NOMO-1 treated with DMSO at 0.1 percent for 48 hours (cell line): ENCODE data around the gene MORC2.

Source experiments
- DNase-seq: peaks from one replicate; lab custom pipeline; 2025; ENCODE audit not compliant: unreplicated experiment; lab: John Stamatoyannopoulos, UW

MORC2 gene

DNA sequence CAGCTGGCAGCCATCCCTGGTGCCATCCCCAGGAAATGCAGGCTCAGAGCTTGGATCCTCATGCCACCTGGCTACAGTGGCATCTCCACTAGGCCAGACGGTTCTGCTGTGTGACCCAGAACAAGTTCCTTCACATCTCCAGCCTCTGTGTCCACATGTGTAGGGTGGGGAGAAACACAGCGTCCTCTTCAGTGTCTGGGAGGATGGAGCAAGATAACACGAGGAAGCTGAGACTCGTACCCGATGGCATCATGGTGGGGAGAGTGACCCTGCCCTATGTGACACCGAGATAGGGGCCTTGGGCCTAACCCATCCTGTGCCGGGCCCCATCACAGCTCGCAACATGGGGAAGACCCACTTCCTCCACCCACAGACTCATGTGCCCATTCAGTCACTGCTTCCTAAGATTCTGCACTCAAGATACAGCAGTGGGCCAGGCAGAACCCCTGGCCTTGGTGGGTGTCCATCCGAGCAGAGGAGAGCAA, 78.5 kb downstream of the MORC2 start:
- DNase-seq: no peak

DNA sequence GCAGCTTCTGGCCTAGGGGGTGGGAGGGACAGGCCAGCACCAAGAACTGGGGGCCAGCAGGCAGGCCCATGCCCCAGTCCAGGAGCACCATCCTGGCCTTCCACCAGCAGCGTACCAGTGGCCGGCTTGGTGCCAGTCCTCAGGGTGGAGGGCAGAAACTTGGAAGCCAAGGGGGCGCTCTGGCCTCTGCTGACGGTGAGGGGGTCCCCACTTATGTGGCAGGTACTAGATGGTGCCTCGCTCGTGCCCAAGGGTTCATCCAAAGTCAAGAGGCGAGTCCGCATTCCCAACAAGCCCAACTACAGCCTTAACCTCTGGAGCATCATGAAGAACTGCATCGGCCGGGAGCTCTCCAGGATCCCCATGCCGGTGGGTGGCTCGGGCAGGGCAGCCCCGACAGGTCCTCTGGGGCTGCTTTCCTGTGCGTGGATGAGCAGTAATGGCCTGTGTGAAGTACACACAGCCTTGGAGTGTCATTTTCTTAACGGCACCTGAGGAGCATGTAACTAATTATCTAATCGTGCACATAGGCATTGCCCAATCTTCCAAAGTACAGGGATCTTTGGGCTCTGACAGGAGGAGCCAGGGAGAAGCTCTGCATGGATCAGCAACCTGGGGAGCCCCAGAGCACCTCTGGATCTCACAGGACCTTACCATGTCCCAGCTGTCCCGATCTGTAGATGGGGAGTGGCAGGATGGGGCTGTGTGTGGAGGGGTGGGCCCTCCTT, 79.1 kb downstream of the MORC2 start:
- DNase-seq: no peak

DNA sequence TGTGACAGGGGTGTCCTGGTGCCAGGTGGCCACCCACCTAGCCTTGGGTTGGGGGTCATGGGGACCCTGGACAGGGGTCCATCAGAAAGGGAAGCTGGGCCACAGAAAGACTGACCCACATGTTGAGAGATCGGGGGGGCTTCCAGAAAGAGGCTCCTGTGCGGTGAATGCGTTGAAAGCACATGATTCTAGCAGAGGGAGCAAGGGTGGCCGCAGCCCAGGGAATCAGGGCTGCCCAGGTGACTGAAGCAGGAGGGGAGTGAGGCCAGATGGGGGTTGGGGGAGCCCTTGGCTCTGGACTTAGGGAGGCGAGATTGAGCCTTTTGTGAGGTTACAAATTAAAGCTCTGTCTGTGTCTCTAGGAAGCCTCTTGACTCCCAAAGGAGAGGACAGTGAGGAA, 80.7 kb downstream of the MORC2 start:
- DNase-seq: no peak

DNA sequence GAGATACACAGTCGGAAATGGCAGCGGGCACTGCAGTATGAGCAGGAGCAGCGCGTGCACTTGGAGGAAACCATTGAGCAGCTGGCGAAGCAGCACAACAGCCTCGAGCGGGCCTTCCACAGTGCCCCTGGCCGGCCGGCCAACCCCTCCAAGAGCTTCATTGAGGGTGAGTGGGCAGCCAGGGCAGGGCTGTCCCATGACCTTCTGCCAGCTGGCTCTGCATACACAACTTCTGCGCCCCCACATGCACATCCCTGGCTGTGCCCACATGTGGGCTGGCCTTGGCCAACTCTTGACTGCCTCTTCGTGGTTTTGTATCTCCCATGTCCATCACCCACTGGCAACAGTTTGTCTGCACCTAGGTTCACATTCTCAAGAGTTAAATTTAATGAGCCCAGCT, 81.1 kb downstream of the MORC2 start:
- no peak for DNase-seq

DNA sequence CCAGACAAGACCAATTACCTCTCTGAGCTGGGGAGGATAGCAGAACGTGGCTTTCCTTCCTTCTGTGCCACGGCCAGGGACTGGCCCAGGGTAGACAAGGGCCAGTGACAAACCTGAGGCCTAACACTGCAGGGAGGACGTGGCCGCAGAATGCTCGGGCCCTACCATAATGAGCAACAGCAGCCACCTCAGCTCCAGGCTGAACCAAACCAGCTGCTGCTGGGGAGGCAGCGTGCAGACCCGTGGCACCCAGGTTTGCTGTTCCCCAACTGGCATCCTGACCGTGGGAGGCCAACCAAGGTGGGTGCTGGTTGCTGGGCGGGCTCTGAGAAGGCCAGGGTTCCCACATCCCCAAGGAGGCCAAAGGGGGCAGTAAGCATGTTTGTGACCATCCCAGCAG, 83.0 kb downstream of the MORC2 start:
- no peak for DNase-seq

DNA sequence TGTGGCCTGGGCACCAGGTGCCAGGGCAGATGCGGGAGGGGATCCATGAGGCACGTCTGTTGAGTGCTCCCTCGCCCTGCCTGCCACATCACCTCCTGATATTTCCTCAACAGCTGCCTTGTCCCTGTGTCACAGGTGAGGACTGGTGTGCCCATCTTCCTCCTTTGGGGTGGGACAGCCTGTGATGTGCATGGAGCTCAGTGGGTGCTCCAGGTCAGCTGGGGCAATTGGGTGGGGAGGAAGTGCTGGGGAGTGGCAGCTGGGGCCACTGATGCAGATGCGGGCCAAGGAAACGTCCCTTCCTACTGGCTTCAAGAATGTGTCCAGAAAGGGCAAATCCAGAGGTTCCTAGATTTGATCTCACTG, 83.6 kb downstream of the MORC2 start:
- no peak for DNase-seq

DNA sequence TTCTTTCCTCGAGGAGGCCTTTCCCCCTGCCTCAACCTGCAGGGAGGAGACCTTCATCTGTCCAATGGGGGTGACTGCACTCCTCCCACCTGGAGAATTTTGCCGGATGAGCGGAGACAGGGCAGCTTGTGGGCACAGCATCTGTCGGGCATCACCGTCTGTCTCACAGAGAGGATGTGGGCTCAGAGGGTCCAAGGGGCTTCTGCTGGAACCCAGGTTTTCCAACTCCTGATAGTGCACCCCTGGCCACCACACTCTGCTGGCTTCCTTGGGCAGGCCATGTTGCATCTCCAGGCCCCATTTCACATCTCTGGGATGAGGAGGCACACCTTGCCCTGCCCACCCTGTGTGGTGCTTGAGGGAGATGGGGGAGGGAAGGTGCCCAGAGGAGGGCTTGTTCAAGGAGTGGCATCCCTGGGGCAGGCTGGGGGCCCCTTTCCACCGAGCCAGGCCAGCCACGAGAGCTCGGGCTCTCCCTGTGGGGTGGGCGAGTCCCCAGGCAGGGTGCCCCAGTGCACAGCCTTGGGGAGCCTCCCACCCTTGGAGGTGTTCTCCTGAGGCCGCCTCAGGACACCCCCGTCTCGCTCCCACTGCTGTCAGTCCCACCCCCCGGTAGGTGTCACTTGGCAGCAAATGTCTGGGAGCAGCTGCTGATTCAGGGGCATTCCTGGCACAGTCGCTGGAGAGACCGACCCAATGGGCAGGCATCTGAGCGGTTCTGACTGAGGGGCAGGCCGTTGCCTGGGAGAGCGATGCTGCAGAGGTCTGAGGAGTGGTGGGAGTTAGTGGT, 84.2 kb downstream of the MORC2 start:
- no peak for DNase-seq

DNA sequence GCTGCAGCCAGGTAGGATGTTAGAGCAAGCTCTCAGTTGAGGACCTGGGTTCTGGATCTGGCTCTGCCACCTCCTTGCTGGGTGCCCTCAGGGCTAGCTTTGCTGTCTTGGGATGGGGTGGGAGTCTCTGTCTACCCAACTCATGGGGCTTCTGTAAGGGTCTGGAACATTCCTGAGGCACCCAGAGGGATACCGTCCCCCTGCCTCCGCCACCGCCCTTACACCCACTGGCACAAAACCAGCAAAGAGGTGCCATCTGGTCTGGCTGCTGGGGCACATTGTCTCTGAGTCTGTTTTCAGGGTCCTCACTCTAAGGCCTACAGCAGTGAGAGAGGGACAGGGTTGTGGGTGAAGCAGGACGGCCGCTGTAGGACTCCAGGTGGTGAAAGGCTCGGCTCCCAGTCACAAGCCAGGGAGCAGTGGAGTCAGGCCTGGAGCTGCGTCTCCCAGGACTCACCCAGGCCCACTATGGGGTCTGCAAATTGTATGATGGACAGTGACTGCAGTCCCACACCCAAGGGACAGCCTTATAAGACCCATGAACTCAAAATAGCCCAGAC, 84.9 kb downstream of the MORC2 start:
- no peak for DNase-seq

DNA sequence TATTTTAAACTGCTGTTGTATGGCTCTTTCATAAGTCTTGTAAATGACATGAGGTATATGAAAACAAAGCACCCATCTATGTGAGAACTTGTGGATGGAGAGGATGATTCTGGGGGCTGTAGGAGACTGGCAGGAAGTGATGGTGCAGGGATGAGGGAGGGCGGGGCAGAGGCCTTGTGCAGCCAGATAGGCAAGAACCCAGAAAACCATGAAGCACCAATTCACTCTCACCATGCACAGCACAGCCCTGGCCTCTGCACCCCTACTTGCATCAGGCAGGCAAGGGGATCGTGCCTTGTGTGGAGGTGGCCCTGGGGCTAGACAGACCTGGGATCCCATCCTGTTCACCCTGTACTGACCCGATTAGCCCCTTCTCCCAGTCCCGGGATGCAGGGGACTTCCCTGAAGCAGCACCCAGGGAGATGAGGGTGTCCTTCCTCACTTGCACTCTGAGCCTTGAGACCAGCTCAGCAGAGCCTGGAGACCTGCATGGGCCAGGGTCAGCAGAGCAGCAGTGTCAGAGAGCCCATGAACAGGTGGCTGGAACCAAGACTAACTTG, 85.5 kb downstream of the MORC2 start:
- no peak for DNase-seq

DNA sequence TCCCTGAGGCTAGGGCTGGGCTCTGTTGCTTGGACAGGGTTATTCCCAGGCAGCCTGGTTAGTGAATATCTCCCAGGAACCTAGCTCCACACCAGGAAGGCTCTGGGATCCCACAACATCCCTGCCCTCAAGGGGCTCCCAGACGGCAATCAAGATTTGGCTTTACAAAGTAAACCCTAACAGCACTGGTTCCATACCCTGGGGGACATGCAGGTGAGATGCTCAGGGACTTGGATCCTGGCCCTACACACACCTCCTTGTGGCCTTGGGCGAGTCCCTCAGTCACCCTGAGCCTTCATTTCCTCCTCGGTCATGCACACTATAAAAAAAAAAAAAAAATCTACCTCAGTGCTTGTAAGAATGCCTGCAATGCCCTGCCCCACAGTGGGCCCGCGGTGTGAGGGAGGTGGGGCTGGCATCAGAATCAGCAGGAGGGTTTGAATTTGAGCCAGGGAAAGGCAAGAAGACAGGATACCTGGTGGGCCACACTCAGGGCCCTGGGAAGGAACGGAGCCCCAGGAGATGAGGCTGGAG, 86.3 kb downstream of the MORC2 start:
- no peak for DNase-seq

DNA sequence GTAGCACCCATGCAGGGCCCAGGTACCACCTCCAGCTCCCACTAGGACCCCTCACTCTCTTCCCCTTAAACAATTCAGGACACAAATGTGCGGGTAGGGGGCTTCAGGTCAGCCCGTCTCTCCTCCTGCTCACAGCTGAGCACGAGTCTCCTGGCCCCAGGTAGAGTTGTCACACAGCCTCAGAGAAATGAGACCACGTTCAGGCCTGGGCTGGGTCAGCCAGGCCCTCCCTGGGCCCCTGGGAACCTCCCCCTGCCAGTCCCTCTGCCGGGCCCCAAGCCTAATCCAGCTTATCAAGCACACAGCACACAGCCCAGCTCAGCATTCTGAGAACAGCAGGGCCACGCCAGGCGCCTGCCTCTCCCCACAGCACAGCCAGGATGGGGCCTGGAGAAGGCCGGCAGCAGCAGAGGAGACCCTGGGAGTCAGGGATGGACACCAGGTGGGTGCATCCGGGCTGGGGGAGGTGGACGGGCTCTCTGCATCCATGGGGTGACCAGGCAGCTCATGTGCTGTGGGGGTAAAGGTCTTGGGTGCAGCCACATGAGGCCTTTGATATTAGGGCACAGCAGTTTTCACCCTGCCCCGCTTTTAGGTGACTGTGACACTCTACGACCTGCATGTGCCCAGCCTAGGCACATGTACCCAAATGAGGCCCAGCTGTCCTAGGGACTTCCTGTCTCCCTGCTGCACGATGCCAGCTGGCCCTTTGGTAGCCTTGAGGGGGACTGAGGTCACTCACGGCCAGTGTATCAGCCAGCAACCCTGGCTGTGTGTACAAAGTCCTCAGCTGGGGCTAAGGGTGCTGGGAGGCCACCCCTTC, 87.0 kb downstream of the MORC2 start:
- no peak for DNase-seq

DNA sequence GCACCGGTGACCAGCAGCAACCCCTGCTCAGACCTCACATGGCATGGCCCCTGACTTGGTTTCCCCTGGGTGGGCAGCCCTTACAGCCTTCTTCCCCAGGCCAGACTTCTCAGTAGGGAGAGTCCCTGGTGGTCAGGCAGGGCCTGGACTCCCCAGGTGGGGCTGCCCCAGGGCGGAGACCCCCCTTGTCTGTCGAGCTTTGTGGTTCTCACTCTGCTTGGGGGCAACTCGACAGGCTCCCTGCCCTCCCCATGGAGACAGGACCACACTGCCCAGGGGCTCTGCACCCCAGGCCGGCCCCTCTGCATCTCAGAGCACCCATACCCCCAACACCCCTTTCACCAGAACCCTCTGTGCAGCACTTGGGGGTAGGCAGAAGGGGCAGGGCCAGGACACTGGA, 87.7 kb downstream of the MORC2 start:
- DNase-seq: no peak

DNA sequence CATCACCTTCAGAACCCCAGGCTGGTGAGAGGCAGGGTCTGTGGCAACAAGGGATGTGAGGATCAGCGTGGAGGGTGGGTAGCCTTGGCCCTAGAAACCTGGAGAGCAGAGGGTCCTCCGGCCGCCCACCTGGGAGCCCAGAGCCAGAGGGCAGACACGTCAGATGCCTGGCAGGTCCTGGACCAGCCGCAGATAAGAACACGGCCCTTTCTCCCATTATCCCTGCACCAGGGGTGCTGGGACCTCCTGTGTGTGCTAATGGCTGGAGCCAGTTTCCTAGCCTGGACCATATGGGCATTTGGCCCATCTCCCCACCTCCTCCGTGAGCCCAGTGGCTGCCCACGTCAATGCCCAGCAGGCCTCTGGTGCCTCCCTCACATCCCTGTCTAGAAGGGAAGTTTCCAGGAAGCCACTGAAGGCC, 88.4 kb downstream of the MORC2 start:
- DNase-seq: no peak

DNA sequence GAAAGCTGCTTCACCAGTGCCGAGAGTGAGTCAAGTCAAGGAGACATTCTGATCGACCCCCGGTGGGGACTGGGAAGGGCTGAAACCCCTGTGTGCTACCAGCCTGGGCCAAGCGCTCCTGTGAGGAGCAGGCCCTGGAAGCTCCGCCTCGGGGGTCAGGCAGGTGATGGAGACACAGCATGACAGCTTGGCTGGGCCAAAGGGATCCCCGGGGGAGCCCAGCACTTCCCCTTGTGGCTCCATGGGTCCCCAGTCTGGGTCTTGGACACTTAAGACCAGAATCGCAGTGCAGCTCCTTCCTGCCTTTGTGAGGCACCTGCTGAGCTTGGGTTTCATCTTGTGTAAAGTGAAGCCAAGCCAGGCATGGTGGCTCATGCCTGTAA, 89.2 kb downstream of the MORC2 start:
- DNase-seq: no peak

DNA sequence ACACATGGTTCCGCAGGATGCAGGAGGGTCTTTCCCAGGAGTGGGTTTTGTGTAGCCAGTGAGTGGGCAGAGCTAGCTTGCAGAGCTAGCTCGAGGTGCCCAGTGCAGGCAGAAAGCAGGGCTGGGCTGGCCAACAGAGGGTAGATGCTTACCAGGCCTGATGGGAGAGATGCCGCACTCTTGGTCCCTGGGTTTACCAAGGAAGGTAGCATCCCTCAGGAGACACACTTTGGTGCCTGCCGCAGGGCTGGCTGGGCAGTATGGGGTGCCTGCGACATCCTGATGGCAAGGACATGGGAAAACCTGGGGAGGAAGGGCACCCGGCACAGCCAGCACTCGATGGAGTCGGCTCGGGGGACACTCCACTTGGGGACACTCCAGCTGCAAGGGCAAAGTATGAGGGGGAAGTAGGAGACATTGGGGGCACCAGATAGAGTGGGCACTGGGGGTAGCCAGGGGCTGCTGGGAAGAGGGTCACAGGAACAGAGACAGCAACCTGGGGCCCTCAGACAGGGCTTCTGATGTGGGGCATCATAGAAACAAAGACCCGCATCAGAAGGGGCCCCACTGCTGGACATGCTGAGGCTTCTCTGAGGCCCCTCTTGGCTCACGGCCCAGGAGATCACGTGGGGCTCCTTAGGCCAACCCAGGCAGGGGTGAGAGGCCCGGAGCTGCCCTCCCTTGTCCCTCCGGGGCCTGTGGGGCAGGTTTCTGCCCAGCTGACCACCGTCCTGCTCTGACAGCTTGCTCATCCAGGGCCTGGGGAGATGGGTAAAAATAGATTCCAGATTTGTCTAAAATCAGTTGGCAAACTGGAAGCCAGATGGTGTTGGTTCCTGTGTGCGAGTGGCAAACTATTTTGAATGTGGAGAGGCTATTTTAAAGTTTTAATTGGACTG, 89.8 kb downstream of the MORC2 start:
- no peak for DNase-seq

DNA sequence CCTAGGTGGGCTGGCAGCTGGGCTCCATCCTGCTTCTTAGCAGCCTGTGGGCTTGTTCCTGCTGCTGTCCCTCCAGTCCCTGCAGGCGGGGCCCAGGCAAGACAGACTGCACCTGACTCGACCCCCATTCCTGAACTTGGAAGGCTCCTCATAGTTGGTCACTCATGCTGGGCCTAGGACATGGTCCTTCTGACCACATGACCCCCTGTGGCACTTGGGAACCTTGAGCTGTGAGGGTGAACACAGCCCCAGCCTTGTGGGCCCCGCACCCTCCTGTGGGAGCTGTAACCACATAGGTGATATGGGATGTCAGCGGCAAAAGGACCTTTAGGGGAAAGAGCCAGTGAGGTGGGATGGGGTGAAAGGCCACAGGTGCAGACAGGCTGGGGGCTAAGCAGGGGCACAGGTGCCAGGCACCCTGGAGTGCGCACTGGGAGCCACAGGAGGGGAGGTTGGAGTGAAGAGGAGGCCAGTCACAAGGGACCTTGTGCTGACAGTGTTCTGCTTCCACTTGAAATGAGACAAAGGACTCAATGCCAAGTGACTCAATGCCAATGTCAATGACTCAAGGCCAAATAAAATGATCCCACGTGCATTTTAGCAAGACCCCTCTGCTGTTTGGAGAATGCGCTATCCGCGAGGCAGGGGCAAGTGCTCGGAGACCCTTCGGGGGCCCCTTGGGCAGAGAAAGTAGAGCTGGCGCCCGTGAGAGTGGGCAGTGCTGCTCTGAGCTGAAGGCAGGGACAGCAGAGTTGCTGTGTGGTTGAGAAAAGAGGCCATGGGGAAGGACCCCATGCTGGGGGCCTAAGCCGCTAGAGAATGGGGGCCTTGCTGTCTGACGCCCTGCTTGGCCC, 90.7 kb downstream of the MORC2 start:
- DNase-seq: no peak

DNA sequence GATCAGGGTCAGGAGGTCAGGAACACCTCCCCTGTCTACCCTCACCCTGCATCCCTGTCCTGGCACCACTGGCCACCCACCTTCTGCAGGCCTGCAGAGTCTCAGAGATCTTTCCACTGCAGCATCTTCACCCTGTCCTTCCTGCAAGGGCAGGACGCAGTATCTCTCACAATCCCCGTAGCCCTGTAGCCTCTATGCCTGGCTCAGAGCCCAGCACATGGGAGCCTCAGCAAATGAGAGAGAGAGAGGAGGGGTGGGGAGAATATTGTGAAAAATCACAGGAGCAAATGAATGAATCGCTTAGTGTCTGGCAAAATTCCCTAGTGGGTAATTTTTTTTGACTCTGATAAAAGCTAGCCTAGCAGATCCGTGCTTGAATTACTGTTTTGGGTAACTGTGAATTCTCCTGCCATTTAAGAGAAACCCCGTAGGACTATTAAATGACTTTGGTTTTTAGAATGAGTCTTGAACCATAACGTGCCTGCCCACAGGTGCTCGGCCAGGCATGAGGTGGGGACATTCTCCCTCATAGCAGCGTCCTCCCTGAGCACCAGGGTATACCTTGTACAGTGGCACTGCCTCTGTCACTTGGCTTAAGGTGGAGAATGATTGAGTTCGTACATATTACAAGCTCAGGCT, 91.5 kb downstream of the MORC2 start:
- no peak for DNase-seq

DNA sequence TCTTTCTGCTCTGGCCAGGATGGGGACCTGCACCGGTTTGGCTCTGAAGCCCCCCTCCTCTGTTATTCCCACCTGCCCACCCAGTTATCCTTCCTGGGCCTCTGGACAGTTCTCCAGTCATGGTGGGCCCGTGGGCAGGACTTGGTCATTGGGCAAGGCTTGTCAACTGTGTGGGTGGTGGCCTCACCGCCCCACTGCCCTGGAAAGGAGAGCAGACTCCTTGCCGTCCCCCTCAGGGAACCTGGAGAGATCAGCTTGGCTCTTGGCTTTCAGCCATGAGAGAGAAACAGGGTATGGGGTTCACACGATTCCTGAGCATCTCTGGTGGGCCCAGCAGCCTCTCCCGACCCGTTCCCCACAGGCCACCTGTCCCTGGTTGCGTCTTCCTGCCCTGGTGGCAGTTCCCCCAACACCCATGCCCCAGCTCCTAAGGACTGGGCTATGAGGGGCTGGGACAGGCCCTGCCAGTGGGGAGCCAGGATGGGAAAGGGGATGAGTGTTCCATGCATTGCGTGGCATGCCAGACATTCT, 92.3 kb downstream of the MORC2 start:
- no peak for DNase-seq
